NCI-H510A (cell line): ENCODE results near the gene C2orf92.

Source experiments
- DNase-seq: peaks from one replicate; lab custom pipeline; 2025; lab: John Stamatoyannopoulos, UW

Gene C2orf92

DNA sequence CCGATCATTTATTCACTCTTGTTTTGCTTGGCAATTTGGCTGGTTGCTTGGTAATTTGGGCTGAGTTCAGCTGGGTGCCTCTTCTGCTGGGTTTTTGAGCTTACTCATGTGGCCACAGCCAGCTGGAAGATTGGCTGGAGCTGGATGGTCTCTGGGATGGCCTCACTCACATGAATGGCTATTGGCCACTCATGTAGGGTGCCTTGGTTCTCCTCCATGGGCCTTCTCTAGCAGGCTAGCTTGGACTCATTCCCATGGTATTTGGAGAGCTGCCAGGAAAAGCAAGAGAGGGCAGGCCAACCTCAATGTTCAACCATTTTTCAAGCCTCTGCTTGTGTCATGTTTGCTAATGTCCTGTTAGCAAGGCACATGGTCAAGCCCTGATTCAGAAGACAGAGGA is 60.7 kb downstream of the C2orf92 start:
- no peak for DNase-seq

DNA sequence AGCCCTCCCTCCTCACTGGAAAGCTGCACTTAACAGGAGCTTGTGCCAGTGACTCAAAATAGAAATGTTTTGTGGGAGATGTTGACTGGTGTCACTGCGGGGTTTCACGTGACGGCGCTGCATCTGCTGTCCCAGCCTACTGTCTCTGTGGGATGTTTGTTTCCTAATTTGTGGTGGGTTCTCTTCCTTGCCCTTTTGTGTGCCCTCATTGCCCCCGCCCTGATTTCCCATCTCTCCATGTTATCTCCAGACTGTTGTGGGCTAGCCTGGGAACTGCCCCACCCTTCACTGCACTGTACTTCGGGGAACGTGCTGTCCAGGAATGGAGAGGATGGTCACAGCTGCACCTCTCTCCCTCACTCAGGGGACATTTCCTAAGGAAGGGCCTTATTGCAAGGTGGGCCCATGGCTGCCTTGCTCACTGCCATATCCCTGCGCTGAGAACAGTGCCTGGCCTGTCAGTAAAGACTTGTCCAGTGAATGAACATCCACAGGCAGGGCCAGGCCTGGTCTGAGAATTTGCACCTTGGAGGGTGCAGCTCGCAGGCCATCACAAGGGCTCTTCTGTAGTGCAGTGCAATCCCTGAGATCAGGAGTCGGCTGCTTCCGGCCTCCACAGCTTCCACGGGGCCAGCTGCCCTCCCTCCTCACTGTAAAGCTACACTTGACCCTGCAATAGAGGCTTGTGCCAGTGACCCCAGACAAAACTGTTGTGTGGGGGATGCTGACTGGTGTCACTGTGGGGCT is 61.9 kb downstream of the C2orf92 start:
- no peak for DNase-seq

DNA sequence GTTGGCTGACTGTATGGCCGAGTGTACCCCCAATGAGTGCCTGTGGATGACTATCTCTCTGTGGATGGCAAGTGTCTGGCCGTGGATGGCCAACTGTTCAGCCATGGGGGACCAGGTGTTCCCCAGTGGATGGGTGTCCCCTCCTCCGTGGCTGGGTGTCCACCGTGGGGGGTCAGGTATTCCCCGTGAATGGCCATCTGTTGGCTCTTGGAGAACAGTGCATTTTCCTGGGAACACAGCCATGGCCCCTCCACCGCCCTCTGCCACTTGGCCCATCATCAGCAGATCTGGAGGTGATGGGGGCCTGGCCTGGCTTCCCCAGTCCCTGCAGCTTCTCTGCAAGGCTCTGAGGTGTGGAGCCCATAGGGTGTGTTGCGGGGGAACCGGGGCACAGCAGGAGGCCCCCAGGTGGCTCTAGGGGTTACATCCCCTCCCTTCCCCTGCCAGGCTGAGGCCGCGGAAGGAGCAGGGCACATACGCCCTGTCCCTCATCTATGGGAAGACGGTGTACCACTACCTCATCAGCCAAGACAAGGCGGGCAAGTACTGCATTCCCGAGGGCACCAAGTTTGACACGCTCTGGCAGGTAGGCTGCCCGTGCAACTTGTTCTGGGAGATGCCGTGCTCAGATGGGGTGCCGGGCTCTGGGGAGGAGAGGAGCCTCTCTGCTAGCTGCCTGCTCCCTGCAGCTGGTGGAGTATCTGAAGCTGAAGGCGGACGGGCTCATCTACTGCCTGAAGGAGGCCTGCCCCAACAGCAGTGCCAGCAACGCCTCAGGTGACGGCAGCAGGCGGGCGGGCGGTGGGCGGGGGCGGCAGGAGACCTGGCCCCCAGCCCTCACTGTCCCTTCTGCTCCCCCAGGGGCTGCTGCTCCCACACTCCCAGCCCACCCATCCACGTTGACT is 63.2 kb downstream of the C2orf92 start:
- no peak for DNase-seq

DNA sequence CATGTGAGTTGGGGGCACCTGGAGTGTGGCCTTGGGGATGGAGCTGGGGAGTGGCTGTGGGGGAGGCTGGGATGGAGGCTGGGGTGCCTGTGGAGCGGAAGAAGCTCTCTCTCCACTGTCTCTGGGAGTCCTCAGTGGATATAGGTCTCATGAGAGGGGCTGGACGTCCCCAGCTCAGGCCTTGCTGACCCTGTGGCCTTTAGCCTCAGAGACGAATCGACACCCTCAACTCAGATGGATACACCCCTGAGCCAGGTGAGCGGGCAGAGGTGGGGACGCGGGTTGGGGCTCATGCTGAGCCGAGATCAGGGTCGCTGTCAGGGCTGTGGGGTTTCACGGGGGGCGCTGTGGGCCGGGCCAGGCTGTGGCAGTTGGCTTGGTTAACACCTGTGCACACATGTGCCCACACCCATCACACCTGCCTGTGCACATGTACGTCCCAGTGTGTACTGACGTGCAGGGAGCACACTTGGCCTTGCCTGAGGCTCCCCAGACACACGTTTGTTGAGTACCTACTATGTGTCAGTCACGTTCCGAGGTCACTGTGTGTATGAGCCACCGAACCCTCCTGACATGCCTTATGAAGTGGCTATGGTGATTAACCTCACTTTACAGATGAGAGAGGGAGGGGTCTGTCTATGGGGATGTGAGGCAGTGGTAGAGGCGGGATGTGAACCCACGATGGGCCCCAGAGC is 64.0 kb downstream of the C2orf92 start:
- no peak for DNase-seq

DNA sequence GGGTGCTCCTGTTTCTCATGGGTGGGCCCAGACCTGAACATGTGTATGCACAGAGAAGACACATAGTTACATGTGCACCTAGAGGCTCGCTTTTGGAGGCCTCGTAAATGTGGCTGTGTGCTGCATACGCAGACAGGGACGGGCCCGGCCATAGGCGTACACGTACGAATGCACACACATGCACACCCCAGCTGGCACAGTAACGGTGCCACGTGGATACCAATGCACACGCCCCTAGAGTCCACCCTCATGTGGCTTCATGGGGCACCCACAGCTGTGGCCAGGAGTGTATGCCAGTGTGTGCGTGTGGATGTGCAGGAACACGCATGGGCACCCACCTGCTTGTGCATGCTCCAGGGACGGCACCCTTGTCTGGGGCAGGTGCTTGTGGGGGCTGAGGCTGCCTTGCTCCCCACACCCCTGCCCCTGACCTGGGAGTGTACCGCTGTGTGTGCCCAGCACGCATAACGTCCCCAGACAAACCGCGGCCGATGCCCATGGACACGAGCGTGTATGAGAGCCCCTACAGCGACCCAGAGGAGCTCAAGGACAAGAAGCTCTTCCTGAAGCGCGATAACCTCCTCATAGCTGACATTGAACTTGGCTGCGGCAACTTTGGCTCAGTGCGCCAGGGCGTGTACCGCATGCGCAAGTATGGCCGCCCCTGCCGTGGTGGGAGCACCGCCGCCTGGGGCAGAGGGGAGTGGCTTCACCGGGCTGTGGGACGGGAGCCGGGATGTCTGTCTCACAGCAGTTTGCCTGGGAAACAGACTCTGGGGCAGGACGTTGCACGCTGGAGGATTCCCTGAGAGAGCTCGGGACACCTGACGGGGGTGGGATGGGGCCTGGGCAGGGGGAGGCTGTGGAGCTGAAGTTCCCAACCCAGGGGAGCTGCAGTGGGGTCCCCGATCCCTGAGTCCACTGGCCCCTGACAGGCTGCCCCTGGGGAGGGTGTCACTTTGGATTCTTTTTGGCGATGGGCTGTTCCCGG is 64.8 kb downstream of the C2orf92 start:
- no peak for DNase-seq

DNA sequence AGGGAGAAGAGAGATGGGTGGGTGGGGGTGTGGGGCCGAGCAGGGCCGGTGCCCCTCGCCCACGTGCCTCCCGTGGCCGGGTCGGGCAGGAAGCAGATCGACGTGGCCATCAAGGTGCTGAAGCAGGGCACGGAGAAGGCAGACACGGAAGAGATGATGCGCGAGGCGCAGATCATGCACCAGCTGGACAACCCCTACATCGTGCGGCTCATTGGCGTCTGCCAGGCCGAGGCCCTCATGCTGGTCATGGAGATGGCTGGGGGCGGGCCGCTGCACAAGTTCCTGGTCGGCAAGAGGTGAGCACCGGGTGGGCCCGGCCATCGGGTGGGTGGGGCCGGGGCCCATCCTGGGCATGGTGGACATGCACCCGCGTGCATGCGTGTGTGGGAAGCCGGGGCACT is 65.6 kb downstream of the C2orf92 start:
- DNase-seq: no peak

DNA sequence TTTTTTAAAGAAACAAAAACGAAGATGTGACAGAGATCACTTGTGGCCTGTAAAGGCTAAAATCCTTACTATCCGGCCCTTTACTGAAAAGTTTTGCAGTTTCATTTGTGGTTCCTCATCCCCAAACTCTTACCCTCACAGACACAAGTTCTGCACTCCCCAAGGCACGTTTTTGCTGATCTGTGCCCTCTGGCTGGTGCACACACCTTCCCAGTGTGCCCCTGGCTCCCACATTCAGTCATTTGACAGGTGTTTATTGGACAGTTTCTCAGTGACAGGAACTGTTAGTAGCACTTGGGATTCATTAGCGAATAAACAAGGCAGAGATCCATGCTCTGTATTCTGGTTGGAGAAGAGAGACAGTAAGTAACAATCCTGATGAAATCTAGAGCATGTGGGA is 66.7 kb downstream of the C2orf92 start:
- no peak for DNase-seq

DNA sequence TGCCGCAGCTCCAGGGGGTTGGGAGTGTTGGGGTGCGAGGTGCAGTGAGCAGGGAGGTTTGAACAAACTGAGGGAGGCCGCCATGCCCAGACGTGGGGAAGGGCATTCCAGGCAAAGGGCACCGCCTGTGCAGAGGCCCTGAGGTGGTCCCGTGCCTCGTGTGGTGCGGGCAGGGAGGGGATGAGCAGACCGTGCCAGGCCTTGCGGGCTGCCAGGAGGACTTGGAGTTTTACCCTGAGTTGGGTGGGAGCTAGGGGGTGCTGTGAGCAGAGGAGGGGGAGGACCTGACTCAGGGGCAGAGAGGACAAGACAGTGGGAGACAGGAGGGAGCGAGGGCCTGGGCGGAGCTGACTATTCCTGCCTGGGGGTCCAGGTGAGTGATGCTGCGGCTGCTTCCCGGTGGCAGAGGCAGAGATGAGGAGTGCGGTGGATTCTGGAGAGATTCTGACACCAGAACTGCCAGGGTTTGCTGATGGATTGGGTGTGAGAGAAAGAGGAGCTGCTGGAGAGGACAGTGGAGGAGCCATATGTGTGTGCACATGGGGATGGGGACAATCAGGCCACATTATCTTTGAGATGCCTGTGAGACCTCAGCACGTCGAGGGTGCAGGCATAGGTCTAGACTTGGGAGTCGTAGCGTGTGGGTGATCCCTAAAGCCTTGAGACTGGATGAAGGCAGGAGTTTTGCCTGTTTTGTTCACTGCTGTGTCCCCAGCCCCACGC is 67.3 kb downstream of the C2orf92 start:
- DNase-seq: no peak

DNA sequence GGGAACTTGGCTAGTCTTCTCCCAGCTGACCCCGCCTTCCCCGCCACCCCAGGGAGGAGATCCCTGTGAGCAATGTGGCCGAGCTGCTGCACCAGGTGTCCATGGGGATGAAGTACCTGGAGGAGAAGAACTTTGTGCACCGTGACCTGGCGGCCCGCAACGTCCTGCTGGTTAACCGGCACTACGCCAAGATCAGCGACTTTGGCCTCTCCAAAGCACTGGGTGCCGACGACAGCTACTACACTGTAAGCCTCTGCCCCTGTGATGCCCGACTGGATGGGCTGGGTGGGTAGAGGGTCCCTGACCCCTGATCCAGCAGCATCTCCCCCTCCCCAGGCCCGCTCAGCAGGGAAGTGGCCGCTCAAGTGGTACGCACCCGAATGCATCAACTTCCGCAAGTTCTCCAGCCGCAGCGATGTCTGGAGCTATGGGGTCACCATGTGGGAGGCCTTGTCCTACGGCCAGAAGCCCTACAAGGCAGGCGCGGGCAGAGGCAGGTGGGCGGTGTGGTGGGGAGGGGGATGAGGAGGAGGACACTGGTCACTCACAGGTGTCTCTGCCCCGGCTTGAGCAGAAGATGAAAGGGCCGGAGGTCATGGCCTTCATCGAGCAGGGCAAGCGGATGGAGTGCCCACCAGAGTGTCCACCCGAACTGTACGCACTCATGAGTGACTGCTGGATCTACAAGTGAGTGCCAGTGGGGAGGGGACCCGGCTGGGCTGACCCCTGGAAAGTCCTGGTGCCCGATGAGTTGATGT is 68.1 kb downstream of the C2orf92 start:
- no peak for DNase-seq

DNA sequence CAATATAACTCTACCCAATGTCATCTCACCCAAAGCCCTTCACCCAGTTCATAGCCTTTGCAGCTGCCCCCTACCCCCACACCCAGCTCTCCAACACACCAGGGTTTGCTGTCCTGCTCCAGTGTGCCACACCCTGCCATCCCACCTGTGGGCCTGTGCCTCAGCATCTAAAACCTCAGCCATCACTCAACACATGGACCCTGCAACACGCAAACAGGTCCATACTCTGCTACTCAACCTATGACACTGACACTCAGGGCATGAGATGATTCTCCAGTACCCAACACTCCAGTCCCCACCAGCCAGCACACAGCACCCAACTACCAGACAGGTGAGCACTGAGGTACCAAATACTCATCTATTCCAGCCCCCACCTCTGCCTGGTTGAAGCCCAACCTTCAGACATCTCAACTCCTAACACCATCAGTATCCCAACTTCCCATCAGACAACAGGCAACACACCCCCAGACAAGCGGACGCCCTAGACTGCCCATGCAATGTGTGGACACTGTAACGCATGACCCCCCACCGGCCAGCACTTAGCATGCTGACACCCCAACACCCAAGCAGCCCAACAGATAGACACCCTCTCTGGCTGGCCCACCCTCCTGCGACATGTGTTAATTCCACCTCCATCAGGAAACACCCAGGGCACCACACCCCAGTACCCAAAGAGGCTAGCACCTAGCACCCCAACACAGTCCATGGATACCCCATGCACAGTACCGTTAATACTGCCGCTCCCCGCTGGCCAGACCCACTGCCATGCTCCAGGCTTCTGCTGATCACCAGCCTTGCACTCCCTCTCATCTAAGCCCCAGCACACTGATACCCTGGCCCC is 68.9 kb downstream of the C2orf92 start:
- DNase-seq: no peak

DNA sequence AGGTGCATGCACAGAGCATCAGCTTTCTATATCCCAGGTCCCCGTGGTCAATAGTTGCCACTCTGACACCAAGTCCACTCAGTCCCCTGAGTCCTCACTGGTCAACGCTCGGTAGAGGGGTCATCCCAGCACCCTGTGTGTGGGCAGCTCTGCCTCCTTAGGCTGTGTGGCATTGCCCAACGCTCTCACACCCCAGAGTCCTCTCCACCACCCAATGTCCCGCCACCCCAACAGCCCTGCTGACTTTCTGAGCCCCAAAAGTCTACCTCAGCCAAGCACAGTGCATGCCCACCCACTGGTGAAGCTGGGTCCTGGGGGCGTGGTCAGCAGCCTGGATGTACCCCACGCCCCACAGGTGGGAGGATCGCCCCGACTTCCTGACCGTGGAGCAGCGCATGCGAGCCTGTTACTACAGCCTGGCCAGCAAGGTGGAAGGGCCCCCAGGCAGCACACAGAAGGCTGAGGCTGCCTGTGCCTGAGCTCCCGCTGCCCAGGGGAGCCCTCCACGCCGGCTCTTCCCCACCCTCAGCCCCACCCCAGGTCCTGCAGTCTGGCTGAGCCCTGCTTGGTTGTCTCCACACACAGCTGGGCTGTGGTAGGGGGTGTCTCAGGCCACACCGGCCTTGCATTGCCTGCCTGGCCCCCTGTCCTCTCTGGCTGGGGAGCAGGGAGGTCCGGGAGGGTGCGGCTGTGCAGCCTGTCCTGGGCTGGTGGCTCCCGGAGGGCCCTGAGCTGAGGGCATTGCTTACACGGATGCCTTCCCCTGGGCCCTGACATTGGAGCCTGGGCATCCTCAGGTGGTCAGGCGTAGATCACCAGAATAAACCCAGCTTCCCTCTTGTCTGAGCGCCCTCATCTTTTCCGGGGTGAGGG is 69.7 kb downstream of the C2orf92 start:
- no peak for DNase-seq

DNA sequence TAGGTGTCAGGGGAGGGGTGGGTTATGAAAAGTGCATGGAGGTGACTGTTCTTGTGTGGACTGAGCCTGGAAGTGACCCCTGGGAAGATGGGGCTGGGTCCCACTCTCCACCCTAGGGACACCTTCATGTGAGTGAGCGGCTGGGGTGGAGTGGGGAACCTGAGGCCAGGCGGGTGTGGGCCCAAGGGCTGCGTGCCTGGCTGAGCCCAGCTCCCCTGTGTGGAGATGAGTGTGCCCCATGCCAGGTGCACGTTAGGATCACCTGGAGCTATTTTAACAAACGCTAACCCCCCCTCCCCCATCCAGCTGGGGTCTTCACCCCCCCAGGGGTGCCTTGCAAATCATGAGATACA is 70.4 kb downstream of the C2orf92 start:
- no peak for DNase-seq

DNA sequence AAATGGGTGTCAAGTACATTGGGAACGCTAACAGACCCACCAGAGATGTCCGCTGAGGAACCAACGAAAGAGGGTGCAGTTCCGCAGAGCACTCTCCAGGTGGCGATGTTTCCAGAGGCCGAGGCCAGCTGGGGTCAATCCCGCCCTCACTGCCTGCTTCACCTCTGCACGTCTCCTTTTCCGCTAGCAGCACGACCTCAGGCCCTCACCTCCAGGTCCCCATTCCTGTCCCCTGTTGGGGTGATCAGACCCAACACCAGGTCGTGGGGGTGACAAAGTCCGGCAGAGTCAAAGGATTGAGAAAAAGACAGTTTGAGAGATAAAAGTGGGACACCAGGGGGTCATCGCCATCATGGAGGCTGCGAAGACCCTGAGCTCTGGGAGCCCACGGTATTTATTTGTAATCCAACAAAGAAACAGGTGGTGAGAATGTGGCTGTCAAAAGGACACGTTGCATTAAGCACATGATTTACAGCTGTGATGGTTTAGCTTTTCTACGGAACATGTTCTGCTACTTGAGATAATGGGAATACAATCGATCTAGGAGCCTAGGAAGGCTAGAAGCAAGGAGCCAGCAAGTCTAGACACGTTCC is 71.2 kb downstream of the C2orf92 start:
- DNase-seq: no peak

DNA sequence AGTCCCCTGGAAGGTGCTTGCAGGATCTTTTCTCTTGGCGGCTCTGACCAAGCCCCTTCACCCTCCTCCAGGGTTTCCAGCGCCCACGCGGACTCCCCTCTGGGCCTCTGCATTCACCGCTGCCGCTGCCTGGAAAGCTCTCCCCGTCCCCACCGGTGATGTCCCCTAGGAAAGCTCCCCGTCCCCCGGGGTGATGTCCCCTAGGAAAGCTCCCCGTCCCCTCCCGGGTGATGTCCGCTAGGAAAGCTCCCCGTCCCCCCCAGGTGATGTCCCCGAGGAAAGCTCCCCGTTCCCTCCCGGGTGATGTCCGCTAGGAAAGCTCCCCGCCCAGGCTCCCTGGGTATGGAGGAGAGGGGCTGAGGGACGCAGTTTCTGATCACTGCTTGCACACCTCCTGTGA is 71.7 kb downstream of the C2orf92 start:
- DNase-seq: no peak

DNA sequence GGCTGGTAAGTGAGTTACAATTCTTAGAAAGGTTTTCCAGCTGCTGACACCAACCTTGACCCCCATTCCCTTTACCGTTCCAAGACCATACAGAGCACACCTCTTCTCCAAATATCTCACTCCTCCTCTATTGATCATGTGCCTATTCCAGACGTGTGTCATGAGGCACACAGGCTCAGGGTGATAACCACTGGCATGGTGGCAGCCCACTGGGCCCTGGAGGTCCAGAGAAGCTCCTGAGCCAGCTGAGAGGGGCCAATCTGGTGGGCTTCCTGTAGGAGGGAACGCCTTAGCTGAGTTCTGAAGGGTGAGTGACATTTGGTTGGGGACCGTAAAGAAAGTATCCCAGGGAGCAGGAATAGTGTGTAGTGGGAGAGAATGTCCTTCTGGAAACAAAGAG is 72.2 kb downstream of the C2orf92 start:
- no peak for DNase-seq

DNA sequence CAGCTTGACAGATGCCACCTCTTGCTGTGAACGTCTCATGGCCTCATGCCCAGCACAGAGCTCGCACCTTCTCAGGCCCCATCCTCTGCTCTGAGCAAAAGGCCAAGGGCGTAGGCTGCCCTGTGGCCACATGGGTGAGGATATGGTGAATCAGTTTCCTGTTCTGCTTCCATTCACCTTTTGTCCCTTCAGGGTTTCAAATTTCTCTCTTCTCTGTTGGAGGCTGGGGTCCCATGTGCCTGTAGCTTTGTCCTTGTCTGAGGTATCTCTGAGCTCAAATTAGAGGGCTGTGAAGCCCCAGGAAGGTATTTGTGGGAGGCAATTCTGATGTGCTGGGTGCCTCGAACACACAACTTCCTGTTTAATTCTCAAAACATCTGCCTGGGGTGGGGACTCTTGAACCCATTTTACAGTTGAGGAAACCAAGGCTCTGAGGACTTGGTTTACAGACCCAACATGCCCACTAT is 72.9 kb downstream of the C2orf92 start:
- no peak for DNase-seq

DNA sequence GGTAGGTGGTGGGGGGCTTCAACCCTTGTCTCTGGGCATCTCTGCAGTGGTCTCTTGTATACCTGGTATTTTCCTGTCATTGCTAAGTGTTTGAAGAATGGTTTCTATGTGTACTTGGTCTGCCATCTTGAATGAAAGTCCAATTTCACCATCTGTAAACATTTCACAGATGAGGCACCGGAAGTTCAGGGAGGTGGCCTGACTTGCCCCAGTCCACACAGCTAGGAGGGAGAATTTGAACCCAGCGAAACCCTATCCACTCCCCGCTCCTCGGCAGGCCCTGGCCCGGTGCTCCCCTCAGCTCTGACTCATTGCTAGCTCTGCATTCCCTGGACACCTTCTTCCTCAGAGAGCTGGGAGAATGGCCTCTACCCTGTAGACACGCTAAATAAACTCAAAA is 74.4 kb downstream of the C2orf92 start:
- DNase-seq: no peak
